Measurements from ENCODE around the gene PAFAH1B2. TPM values are rescaled to one million over a fixed set of nuclear protein-coding genes. Genes with fewer than 3 reads are reported as not detected.

The PAFAH1B2 gene
- total RNA-seq, 2 donors from 2014 or later, result 30.0 to 44.9 TPM

- intact Hi-C loops (cut with DNase I), result no loop called here
- Histone ChIP-seq H3K4me1 (peaks cover 8% of the 10 kb centered on the region), H3K27me3 (no peaks in the 10 kb centered on the region), H3K36me3 (replicated peaks in 1 of 2; ENCODE audit: insufficient read depth in 1 of 2, low read depth in 2 of 2) (peaks cover 6 to 25% of the 10 kb centered on the region in 2 donors), H3K4me3 (no peak overlapping the region), H3K9me3 (no peaks in the 10 kb centered on the region), H3K27ac (no peak overlapping the region)
- 61 to 63% methylated on average over 2 of the region's 2 CpGs for WGBS, 2 donors
- no peak for DNase-seq
- no peak for ATAC-seq
- no peak for TF ChIP-seq POLR2A (IDR thresholded peaks at IDR 0.05)
- no peak for TF ChIP-seq CTCF (IDR thresholded peaks at IDR 0.05)
Measured at GRCh38 chr11:117160826-117161225, 16.7 kb downstream of the PAFAH1B2 start.

DNA sequence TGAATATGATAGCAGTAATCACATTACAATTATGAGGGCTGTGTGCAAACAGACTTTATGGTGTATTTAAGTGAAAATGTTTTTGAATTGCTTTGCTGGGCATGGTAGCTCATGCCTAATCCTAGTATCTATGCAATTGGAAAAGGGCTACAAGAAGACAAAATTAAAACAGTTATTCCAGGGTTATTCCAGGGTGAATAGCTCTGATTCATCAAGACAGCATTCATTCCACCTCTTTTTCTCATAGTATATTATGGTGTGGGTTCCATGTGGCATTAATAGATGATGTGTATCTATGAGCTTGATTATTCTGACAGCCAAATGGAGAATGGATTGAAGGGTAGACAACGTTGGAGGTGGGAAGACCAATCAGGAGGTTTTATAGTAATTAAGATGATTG is 22.4 kb downstream of the PAFAH1B2 start:
- 35 to 55% methylated on average over 1 of the region's 1 CpG for WGBS, 2 donors
- peaks cover 6 to 36% of the 10 kb centered on the region in 2 donors for H3K36me3 ChIP-seq (replicated peaks in 1 of 2; ENCODE audit: insufficient read depth in 1 of 2, low read depth in 2 of 2)

GRCh38 chr11:117169736-117170135 is 25.6 kb downstream of the PAFAH1B2 start:
- Histone ChIP-seq H3K27me3 (no peaks in the 10 kb centered on the region), H3K9me3 (no peaks in the 10 kb centered on the region), H3K27ac (no peak overlapping the region), H3K4me1 (peaks cover 10% of the 10 kb centered on the region), H3K36me3 (replicated peaks in 1 of 2; ENCODE audit: insufficient read depth in 1 of 2, low read depth in 2 of 2) (peaks cover 0 to 19% of the 10 kb centered on the region in 2 donors), H3K4me3 (no peak overlapping the region)
- DNase-seq (no peak), ATAC-seq (no peak)
- intact Hi-C loops (cut with DNase I), result no loop called here
- 81 to 85% methylated on average over 2 of the region's 2 CpGs for WGBS, 2 donors
- TF ChIP-seq POLR2A (IDR thresholded peaks at IDR 0.05) (no peak), CTCF (IDR thresholded peaks at IDR 0.05) (no peak)

More for the DNA sequence above, 22.4 kb downstream of the PAFAH1B2 start:
- intact Hi-C loops (cut with DNase I), result no loop called here
- no peaks in the 10 kb centered on the region for H3K4me1 ChIP-seq
- H3K9me3 ChIP-seq, result no peaks in the 10 kb centered on the region
- DNase-seq (no peak), ATAC-seq (no peak)
- H3K27ac ChIP-seq, result no peak overlapping the region
- TF ChIP-seq POLR2A (IDR thresholded peaks at IDR 0.05), result no peak
- TF ChIP-seq CTCF (IDR thresholded peaks at IDR 0.05), result no peak
- H3K4me3 ChIP-seq, result no peak overlapping the region
- no peaks in the 10 kb centered on the region for H3K27me3 ChIP-seq

GRCh38 chr11:117170210-117170609 is 26.1 kb downstream of the PAFAH1B2 start:
- Histone ChIP-seq H3K27me3 (no peaks in the 10 kb centered on the region), H3K4me3 (no peak overlapping the region), H3K9me3 (no peaks in the 10 kb centered on the region), H3K27ac (no peak overlapping the region), H3K36me3 (replicated peaks in 1 of 2; ENCODE audit: insufficient read depth in 1 of 2, low read depth in 2 of 2) (peaks cover 0 to 16% of the 10 kb centered on the region in 2 donors), H3K4me1 (peaks cover 10% of the 10 kb centered on the region)
- intact Hi-C loops (cut with DNase I), result no loop called here
- no peak for DNase-seq
- ATAC-seq, result no peak
- WGBS, 2 donors, result 90 to 91% methylated on average over 9 of the region's 9 CpGs
- TF ChIP-seq POLR2A (IDR thresholded peaks at IDR 0.05) (no peak), CTCF (IDR thresholded peaks at IDR 0.05) (no peak)

DNA sequence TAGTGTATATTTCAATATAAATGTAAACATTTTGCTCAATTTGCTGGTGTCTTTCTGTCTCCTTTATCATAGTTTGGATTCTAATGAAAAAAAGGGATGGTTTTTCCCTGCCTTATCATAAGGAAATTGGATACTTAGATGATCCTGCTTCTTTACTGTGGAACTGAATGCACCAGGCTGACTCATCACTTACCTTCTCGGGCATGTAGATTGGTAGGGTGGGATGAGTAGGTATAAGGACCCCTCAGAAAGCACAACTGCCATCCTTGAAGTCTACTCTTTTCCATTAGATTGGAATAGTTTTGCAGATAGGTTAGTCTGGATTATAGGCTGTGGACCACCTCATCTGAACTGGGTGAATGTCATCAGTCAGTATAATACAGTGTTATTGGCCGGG is 26.9 kb downstream of the PAFAH1B2 start:
- H3K9me3 ChIP-seq, result no peaks in the 10 kb centered on the region
- 90 to 95% methylated on average over 2 of the region's 2 CpGs for WGBS, 2 donors
- peaks cover 0 to 13% of the 10 kb centered on the region in 2 donors for H3K36me3 ChIP-seq (replicated peaks in 1 of 2; ENCODE audit: insufficient read depth in 1 of 2, low read depth in 2 of 2)
- TF ChIP-seq POLR2A (IDR thresholded peaks at IDR 0.05) (no peak), CTCF (IDR thresholded peaks at IDR 0.05) (no peak)
- intact Hi-C loops (cut with DNase I), result no loop called here
- ATAC-seq (no peak), DNase-seq (no peak)
- no peak overlapping the region for H3K27ac ChIP-seq
- no peaks in the 10 kb centered on the region for H3K27me3 ChIP-seq
- H3K4me1 ChIP-seq, result peaks cover 10% of the 10 kb centered on the region
- H3K4me3 ChIP-seq, result no peak overlapping the region

Data from body of pancreas (tissue), 4 donors.